GM21515 (cell line): Measurements from ENCODE around the gene FOSL1.
"Not testable (repeated sequence)": the region's sequence is repeated elsewhere in the genome, so short reads cannot be mapped to it uniquely, and the experiment has no call there.

Experiments
- ATAC-seq: cut with Tn5 transposase; IDR thresholded peaks from one replicate; pipeline ENCODE4 v1.9.1; 2021; ENCODE audit not compliant: unreplicated experiment

FOSL1 gene

DNA sequence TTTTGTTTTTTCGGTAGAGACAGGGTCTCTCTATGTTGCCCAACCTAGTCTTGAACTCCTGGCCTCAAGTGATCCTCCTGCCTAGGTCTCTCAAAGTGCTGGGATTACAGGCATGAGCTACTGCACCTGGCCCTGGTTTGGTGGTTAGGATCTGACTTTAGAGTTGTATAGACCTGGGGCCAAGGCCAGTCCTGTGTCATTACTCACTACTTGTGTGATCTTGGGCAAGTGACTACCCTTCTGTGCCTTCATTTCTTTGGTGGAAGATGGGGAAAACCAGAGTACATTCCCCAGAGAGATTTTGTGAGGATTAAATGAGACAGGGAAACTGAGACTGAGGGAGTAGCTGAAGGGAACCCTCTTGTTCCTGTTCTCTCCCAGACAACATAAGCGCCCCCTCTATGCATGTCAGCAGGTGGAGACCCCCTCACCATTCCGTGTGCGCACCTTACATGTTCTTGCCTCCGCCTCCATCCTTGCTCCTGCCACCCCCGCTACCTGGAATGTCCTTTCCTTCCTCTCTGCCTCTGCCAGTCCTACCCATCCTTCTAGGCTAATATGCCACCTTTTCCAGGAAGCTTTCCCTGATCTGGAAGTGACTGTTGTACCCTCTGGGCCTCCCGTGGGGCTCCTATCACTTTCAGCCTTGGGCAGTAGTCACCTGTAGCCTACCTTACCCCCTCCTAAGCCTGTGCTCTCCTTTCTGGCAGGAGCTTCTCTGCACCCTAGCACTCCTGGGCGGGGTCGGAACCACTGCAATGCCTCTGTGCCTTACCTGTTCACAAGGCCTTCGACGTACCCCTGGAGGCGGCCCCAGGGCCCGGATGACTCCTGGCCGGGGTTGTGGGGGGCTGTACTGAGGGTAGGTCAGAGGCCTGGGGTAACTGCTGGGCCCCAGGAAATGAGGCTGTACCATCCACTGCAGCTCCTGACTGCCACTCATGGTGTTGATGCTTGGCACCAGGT, 3.9 kb downstream of the FOSL1 start:
- ATAC-seq, result no peak

- ATAC-seq, result no peak
These were observed 4.7 kb downstream of the FOSL1 start for GRCh38 chr11:65895482-65895981.

DNA sequence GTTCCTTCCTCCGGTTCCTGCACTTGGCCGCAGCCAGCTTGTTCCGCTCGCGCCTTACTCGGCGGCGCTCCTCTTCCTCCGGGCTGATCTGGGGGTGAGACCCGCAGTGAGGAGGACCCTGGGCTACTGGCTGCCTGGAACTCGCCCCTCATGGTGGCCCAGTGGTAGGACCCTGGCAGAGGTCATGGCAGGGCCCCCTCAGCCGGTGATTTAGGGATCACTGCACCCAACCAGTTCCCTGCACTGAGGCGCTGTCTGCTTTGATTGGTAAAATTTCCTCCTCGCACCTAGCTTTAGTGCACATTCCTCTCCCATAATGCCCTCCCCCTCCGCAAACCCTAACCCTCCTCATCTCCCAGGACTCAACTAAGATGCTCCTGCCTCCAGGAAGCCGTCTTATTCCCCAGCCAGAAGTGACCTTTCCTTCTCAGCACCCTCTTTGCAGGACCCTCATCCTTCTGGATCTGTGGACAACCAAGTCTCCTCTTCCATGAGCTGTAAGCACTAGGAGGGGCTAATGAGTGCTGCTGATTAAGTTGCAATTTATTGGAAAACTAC, 6.1 kb downstream of the FOSL1 start:
- no peak for ATAC-seq

- no peak for ATAC-seq
These were observed 7.4 kb downstream of the FOSL1 start for GRCh38 chr11:65892661-65893317.

DNA sequence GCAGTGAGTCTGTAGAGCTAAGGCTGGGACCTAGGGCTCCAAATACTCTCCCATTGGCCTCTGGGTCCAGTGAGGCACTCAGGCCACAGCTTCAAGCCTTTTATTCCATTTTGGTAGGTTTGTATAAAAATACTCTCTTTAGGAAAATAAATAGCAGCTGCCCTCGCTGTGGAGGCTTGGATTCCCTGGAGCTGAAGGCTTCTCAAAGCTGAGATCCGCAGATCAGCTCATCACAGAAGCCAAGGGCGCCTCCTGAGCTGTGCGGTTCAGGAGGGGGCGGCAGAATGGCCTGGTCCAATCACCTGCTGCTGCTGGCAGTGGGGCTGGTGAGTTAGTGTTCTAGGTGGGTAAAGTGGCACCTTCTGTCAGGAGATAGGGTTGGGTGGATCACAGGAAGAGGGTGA, 8.0 kb downstream of the FOSL1 start:
- not testable (repeated sequence) for ATAC-seq

- no peak for ATAC-seq
These were observed 8.7 kb downstream of the FOSL1 start for GRCh38 chr11:65891219-65892136.

DNA sequence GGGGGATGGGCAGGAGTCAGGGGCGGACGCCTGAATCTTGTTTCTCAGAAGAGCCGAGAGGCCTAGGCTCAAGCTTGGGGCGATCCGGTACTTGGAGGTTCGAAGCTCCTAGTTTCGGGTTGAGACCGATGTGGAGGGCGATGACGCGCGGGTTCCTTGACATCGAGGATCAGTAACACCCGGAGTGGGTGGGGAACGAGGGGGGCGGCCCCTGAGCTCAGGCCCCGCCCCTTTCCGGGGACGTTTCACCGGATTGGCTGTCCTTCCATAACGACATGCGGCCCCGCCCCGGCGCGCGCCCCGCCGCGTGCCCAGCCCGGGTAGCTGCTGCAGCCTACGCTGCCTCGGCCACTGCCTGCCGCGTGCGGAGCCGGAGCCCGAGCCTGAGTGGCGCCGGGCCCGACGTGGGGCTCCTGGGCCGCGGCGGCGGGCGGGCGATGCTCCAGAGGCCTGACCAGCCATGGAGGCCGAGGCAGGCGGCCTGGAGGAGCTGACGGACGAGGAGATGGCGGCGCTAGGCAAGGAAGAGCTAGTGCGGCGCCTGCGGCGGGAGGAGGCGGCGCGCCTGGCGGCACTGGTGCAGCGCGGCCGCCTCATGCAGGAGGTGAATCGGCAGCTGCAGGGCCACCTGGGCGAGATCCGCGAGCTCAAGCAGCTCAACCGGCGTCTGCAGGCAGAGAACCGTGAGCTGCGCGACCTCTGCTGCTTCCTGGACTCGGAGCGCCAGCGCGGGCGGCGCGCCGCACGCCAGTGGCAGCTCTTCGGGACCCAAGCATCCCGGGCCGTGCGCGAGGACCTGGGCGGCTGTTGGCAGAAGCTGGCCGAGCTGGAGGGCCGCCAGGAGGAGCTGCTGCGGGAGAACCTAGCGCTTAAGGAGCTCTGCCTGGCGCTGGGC, 9.6 kb downstream of the FOSL1 start, which contains the start of gene CCDC85B:
Gene CCDC85B (plus strand): TSS at position 350 of the 895 bp plus-strand sequence. CDS start 111 bp downstream, at position 461.
- peak; percentile 43 for ATAC-seq

DNA sequence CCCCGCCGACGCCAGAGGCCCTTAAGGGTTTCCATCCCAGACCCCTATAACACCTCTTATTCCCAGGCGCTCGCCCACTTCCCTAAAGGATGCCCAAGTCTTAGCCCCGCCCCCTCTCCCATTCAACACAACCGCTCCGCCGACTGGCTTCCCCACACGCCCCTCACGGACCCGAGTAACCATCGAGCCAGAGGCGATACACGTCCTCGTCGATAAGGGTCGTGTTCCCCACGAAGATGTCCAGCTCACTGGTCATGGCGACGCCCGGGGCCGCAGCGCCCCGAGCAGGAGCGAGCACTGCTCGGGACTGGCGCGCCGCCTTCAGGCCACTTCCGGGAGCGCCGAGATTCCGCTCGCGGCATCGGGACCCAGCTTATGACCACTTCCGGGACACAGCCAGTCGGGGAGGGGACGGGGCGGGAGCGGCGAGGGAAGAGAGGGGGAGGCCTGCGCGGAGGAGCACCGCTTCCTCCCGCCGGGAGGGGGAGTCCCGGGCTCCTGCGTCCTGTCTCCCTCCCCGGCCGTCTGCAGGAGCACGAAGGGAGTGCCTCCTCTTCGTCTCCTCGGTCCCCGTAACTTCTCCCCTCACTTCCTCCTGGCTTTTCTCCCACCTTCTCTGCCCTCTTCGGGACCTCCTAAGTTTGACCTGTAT, 11.9 kb downstream of the FOSL1 start, which contains the start of gene FIBP:
Gene FIBP (minus strand): TSS at position 309 of the 652 bp plus-strand sequence. CDS start 53 bp downstream, at position 256.
- peak; percentile 42 for ATAC-seq

GRCh38 chr11:65887723-65888162, 12.4 kb downstream of the FOSL1 start:
- ATAC-seq, result no peak

GRCh38 chr11:65886826-65887722, 13.1 kb downstream of the FOSL1 start:
- no peak for ATAC-seq

GRCh38 chr11:65885808-65886536, 14.2 kb downstream of the FOSL1 start:
- ATAC-seq, result no peak

DNA sequence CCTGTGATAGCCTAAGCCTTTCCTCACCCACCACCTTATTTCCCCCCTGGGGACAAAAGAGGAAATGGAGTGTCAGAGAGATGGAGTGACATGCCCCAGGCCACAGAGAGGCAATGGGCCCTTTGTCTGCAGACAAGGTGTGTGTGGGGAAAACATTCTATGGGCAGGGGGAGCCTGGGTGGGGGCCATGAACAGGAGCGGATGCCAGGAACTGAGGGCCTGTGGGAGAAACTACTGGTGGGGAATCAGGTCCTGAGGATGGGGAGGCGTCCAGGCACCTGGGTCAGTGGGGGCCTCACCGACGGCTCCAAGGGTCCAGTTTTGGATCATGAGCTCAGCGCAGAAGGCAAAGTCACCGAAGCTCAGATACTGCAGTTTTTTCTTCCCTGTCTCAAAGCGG, 15.0 kb downstream of the FOSL1 start:
- ATAC-seq, result no peak

DNA sequence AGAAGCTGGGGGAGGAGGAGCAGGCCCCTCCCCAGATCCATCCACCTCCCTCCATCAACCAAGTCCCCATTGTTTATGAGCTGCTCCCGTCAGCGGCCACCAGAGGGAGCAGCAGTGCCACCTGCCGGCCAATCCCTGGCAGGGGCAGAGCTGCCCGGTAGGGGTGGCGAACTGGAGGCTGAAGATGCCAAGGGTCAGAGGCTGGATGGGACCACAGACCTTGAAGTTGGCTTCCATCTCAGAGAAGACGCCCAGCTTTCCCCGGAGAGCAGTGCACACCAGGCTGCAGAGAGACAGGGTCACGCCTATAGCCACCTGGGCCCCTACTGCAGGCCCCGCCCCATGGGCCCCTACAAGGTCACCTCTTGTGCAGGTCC, 15.5 kb downstream of the FOSL1 start:
- no peak for ATAC-seq

- ATAC-seq, result no peak
These were observed 16.1 kb downstream of the FOSL1 start for GRCh38 chr11:65883786-65884715.

DNA sequence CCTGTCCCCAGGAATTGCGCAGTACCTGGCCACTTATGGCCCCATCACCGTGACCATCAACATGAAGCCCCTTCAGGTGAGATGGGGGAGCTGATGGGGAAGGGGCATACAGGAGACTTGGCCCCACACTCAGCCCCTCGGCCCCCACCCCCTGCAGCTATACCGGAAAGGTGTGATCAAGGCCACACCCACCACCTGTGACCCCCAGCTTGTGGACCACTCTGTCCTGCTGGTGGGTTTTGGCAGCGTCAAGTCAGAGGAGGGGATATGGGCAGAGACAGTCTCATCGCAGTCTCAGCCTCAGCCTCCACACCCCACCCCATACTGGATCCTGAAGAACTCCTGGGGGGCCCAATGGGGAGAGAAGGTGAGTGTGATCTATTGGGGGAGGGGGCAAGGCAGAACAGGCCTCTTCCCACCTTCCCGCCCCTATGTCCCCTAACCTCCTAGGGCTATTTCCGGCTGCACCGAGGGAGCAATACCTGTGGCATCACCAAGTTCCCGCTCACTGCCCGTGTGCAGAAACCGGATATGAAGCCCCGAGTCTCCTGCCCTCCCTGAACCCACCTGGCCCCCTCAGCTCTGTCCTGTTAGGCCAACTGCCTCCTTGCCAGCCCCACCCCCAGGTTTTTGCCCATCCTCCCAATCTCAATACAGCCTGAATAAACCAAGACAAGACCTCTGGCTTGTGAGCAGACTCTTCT, 17.0 kb downstream of the FOSL1 start:
- no peak for ATAC-seq
